Activated naive CD4-positive, alpha-beta T cell treated with anti-CD3 and anti-CD28 coated beads, Interleukin-2, amount 10 ng/mL, durations not matched to agents 7 days and 5 days (primary cell): ENCODE data around the gene WDR77.

Source experiments
- CTCF ChIA-PET: fragments of 350-600 bp; sonication (Branson Sonifier 250); formaldehyde crosslinking; loops from one replicate; lab custom pipeline; 2021; ENCODE audit warnings: antibody characterized with exemption; lab: Charles Lee
- DNase-seq: peaks from one replicate; pipeline ENCODE4 v3.0.0-alpha.2; 2020
- H3K27ac Mint-ChIP-seq: one replicate; pipeline ENCODE4 v1.8.0; 2021; ENCODE audit warnings: mild to moderate bottlenecking, moderate library complexity, mixed read lengths
- H3K27me3 Mint-ChIP-seq: one replicate; pipeline ENCODE4 v1.8.0; 2021; ENCODE audit warnings: mild to moderate bottlenecking, mixed read lengths
- H3K36me3 Mint-ChIP-seq: one replicate; pipeline ENCODE4 v1.8.0; 2021; ENCODE audit warnings: mixed read lengths
- H3K4me1 Mint-ChIP-seq: one replicate; pipeline ENCODE4 v1.8.0; 2021; ENCODE audit warnings: mixed read lengths
- H3K4me3 Mint-ChIP-seq: one replicate; pipeline ENCODE4 v1.8.0; 2021; ENCODE audit warnings: mild to moderate bottlenecking, moderate library complexity, mixed read lengths
- H3K9me3 Mint-ChIP-seq: one replicate; pipeline ENCODE4 v1.8.0; 2021; ENCODE audit warnings: mixed read lengths

Gene WDR77

GRCh38 chr1:111480674-111481073 lies 31.6 kb upstream of the WDR77 start:
- H3K27ac Mint-ChIP-seq, result no peak overlapping the region
- H3K27me3 Mint-ChIP-seq, result peaks cover 16% of the 10 kb centered on the region
- no peaks in the 10 kb centered on the region for H3K9me3 Mint-ChIP-seq
- peaks cover 21% of the 10 kb centered on the region for H3K36me3 Mint-ChIP-seq
- H3K4me3 Mint-ChIP-seq, result no peak overlapping the region
- peaks cover 55% of the 10 kb centered on the region for H3K4me1 Mint-ChIP-seq
- no peak for DNase-seq
- CTCF ChIA-PET, result interaction anchor here (0.6 to 2.2 kb wide), 8 partner anchors 9 to 289 kb away, joined by 3 to 21 read pairs (median 6); no protein-coding TSS in a partner anchor

GRCh38 chr1:111476761-111477309 lies 27.8 kb upstream of the WDR77 start:
- peaks cover 55% of the 10 kb centered on the region for H3K4me1 Mint-ChIP-seq
- H3K27ac Mint-ChIP-seq, result peak overlapping the region; percentile 87
- H3K27me3 Mint-ChIP-seq, result peaks cover 3% of the 10 kb centered on the region
- peaks cover 39% of the 10 kb centered on the region for H3K36me3 Mint-ChIP-seq
- peak; percentile 75 for DNase-seq
- CTCF ChIA-PET, result interaction anchor here (0.8 to 6.3 kb wide), 8 partner anchors 13 to 292 kb away, joined by 3 to 37 read pairs (median 4); no protein-coding TSS in a partner anchor
- no peaks in the 10 kb centered on the region for H3K9me3 Mint-ChIP-seq
- peak overlapping the region; percentile 87 for H3K4me3 Mint-ChIP-seq

DNA sequence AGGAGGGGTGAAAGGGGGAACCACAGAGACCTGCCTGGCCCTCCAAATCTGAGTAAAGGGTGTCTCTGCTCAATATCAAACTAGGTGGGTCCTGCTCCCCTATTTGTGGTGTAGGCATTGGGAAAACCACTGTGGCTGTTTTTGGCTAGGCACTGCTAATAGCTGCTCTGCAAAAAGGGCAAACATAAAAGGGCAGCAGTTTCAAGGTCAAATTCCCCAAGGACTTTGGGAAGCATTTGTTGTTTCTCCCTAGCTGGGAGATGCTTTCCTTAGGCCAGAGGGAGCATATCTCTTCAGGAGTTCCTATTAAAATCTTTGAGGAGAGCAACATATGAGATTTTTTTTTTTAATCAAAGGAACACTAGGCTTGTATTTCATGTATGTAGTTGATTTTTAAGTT lies 27.2 kb upstream of the WDR77 start:
- CTCF ChIA-PET, result interaction anchor here (0.6 to 6.3 kb wide), 8 partner anchors 14 to 330 kb away, joined by 3 to 37 read pairs (median 4); no protein-coding TSS in a partner anchor
- H3K9me3 Mint-ChIP-seq, result no peaks in the 10 kb centered on the region
- peak overlapping the region; percentile 87 for H3K27ac Mint-ChIP-seq
- H3K36me3 Mint-ChIP-seq, result peaks cover 39% of the 10 kb centered on the region
- H3K4me3 Mint-ChIP-seq, result peak overlapping the region; percentile 87
- H3K4me1 Mint-ChIP-seq, result peaks cover 50% of the 10 kb centered on the region
- DNase-seq, result no peak
- peaks cover 3% of the 10 kb centered on the region for H3K27me3 Mint-ChIP-seq

DNA sequence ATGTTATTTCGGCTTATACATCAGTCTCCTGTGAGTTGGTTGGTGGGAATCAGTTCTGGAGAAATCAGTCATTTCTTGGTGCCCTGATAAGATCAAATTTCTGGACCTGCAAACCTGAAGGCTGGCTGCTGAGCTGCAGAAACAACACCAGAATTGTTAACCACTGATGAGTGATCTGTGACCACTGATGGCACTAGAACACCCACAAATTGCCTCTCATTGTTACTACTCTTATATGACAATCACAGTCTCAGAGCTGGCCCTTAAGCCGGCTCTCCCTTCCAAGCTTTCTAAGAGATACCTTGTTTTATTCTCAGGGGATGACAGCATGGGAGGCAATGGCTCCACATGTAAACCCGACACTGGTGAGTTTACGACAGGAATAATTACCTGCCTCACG lies 26.6 kb upstream of the WDR77 start:
- H3K27ac Mint-ChIP-seq, result peak overlapping the region; percentile 87
- peak overlapping the region; percentile 87 for H3K4me3 Mint-ChIP-seq
- peak; percentile 38 for DNase-seq
- H3K9me3 Mint-ChIP-seq, result no peaks in the 10 kb centered on the region
- H3K36me3 Mint-ChIP-seq, result peaks cover 39% of the 10 kb centered on the region
- peaks cover 48% of the 10 kb centered on the region for H3K4me1 Mint-ChIP-seq
- CTCF ChIA-PET, result interaction anchor here (0.6 to 6.3 kb wide), 7 partner anchors 14 to 330 kb away, joined by 3 to 37 read pairs (median 5); no protein-coding TSS in a partner anchor
- peaks cover under 1% of the 10 kb centered on the region for H3K27me3 Mint-ChIP-seq

- no peaks in the 10 kb centered on the region for H3K27me3 Mint-ChIP-seq
- CTCF ChIA-PET, result interaction anchor here (0.7 to 6.3 kb wide), 4 partner anchors 33 to 277 kb away, joined by 3 to 37 read pairs (median 4); no protein-coding TSS in a partner anchor
- peak overlapping the region; percentile 93 for H3K27ac Mint-ChIP-seq
- peaks cover 39% of the 10 kb centered on the region for H3K36me3 Mint-ChIP-seq
- peak overlapping the region; percentile 87 for H3K4me3 Mint-ChIP-seq
- no peaks in the 10 kb centered on the region for H3K9me3 Mint-ChIP-seq
- no peak for DNase-seq
- H3K4me1 Mint-ChIP-seq, result peaks cover 44% of the 10 kb centered on the region
Measured at GRCh38 chr1:111474521-111474920, 25.5 kb upstream of the WDR77 start.

- H3K27me3 Mint-ChIP-seq, result no peaks in the 10 kb centered on the region
- peak overlapping the region; percentile 93 for H3K27ac Mint-ChIP-seq
- H3K4me3 Mint-ChIP-seq, result peak overlapping the region; percentile 87
- H3K36me3 Mint-ChIP-seq, result peaks cover 39% of the 10 kb centered on the region
- DNase-seq, result no peak
- H3K4me1 Mint-ChIP-seq, result peaks cover 44% of the 10 kb centered on the region
- no peaks in the 10 kb centered on the region for H3K9me3 Mint-ChIP-seq
- CTCF ChIA-PET, result interaction anchor here (1.6 to 6.3 kb wide), 2 partner anchors 33 to 276 kb away, joined by 3 to 37 read pairs; no protein-coding TSS in a partner anchor
Measured at GRCh38 chr1:111474106-111474505, 25.1 kb upstream of the WDR77 start.

DNA sequence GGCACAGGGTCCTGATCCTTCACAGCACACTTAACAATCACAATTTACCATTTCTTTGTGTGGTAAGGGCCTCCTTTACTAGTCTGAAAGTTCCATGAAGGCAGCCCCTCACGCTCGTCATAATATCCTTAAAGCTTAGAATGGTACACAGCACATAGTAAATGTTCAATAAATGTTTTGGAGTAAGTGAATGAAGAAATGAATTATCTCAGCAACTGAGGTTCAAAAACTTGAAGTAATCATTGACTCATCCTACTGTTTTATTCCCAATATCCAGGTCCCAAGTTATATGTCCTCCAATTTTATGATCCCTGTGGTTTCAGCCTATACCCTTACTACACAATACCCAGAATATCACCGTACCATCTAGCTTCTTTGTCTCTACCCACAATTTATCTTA lies 22.5 kb upstream of the WDR77 start:
- Mint-ChIP-seq H3K9me3 (no peaks in the 10 kb centered on the region), H3K27ac (no peak overlapping the region), H3K4me1 (peaks cover 28% of the 10 kb centered on the region), H3K4me3 (no peak overlapping the region), H3K27me3 (no peaks in the 10 kb centered on the region), H3K36me3 (peaks cover 22% of the 10 kb centered on the region)
- no peak for DNase-seq
- CTCF ChIA-PET, result interaction anchor here (0.7 to 2.6 kb wide), 5 partner anchors 10 to 298 kb away, joined by 3 to 10 read pairs (median 3); no protein-coding TSS in a partner anchor

- peaks cover 22% of the 10 kb centered on the region for H3K4me1 Mint-ChIP-seq
- no peak overlapping the region for H3K27ac Mint-ChIP-seq
- peak; percentile 84 for DNase-seq
Measured at GRCh38 chr1:111471012-111471411, 22.0 kb upstream of the WDR77 start.

GRCh38 chr1:111470596-111470995 lies 21.5 kb upstream of the WDR77 start:
- Mint-ChIP-seq H3K4me1 (peaks cover 18% of the 10 kb centered on the region), H3K9me3 (no peaks in the 10 kb centered on the region), H3K36me3 (peaks cover 19% of the 10 kb centered on the region), H3K27me3 (no peaks in the 10 kb centered on the region), H3K4me3 (no peak overlapping the region), H3K27ac (no peak overlapping the region)
- CTCF ChIA-PET, result interaction anchor here (2.6 kb wide), 1 partner anchor 37 kb away, joined by 8 read pairs; no protein-coding TSS in a partner anchor
- no peak for DNase-seq

More at GRCh38 chr1:111471012-111471411, 22.0 kb upstream of the WDR77 start:
- H3K36me3 Mint-ChIP-seq, result peaks cover 22% of the 10 kb centered on the region
- no peak overlapping the region for H3K4me3 Mint-ChIP-seq
- no peaks in the 10 kb centered on the region for H3K27me3 Mint-ChIP-seq
- CTCF ChIA-PET, result interaction anchor here (1.1 to 2.6 kb wide), 4 partner anchors 10 to 299 kb away, joined by 3 to 10 read pairs (median 6); no protein-coding TSS in a partner anchor
- H3K9me3 Mint-ChIP-seq, result no peaks in the 10 kb centered on the region

- no peak for DNase-seq
- Mint-ChIP-seq H3K27ac (no peak overlapping the region), H3K9me3 (no peaks in the 10 kb centered on the region), H3K4me1 (peaks cover 12% of the 10 kb centered on the region), H3K36me3 (peaks cover 21% of the 10 kb centered on the region), H3K4me3 (no peak overlapping the region), H3K27me3 (no peaks in the 10 kb centered on the region)
- CTCF ChIA-PET, result interaction anchor here (1.4 kb wide), 1 partner anchor 21 kb away, joined by 4 read pairs; no protein-coding TSS in a partner anchor
Measured at GRCh38 chr1:111469539-111469938, 20.5 kb upstream of the WDR77 start.

DNA sequence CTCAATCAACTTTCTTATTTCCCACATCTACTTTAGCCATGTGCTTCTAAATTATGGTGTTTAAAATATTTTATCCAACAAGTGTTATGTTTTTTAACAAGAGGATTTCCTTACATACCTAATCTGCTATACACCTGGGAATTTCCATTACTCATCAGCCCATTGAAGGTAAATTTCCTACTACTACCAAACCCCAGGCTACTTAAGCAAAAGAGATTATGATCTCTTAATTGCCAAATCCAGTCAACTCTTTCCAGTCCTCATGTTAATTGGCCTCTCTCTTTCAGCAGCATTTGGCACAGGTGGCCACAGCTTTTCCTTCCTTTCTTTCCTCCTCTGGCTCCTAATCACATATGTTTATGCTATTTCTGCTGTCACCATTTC lies 19.7 kb upstream of the WDR77 start:
- Mint-ChIP-seq H3K27ac (no peak overlapping the region), H3K27me3 (no peaks in the 10 kb centered on the region), H3K9me3 (no peaks in the 10 kb centered on the region), H3K4me1 (peaks cover 10% of the 10 kb centered on the region), H3K4me3 (no peak overlapping the region), H3K36me3 (peaks cover 22% of the 10 kb centered on the region)
- CTCF ChIA-PET, result interaction anchor here (1.4 kb wide), 1 partner anchor 20 kb away, joined by 4 read pairs; no protein-coding TSS in a partner anchor
- DNase-seq, result no peak

DNA sequence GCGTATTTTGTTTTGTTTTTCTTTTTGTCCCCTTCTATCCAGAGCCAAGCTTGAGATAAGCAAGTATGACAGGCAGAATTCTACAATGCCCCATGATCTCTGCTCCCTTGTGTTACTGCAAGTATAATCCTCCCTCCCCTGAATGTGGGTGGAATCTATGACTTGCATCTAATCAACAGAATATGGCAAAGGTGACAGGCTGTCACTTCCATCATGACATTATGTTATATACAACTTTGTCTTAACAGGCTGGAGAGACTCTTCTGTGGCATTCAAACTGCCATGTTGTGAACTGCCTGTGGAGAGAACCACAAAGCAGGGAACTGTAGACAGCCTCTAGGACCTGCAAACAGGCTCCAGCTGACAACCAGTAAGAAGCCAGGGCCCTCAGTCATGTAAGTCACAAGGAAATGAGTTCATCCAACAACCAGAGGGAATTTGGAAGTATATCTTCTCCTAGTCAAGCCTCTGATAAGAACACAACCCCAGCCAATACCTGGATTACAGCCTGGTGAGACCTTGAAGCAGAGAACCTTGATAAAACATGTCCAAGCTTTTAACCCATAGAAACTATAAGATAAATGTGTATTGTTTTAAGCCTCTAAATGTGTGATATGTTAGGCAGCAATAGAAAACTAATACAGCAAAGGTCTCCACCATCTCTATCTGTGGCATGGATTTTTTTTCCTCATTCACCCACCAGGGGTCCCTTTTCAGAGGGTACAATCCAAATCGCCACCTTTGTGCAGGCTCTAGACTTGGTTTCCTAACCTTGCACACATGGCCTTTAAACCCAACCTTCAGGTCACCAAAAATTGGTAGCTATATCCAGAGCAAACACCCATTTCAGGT lies 19.0 kb upstream of the WDR77 start:
- Mint-ChIP-seq H3K9me3 (no peaks in the 10 kb centered on the region), H3K27ac (no peak overlapping the region), H3K27me3 (no peaks in the 10 kb centered on the region), H3K36me3 (peaks cover 24% of the 10 kb centered on the region), H3K4me1 (peaks cover 9% of the 10 kb centered on the region), H3K4me3 (no peak overlapping the region)
- CTCF ChIA-PET, result interaction anchor here (1.0 to 1.5 kb wide), 3 partner anchors 17 to 21 kb away, joined by 3 to 4 read pairs (median 3); no protein-coding TSS in a partner anchor
- DNase-seq, result no peak

DNA sequence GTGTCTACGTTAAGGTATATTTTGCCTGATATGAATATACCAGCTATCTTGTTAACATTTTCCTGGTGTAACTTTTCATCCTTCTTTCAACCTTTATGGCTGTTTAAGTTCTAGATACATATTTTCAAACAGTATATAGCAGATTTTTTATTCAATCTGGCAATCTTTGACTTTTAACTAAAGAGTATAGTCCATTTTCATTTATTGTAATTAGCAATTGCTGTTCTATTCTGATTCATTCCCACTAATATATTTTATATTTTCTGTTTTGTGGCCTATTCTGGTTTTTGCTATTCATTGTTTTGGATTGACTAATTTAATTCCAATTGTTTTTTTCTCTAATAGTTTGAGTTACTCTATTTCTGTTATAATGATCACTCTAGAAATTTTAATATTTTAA lies 17.4 kb upstream of the WDR77 start:
- no peaks in the 10 kb centered on the region for H3K27me3 Mint-ChIP-seq
- CTCF ChIA-PET, result interaction anchor here (1.5 kb wide), 1 partner anchor 19 kb away, joined by 3 read pairs; no protein-coding TSS in a partner anchor
- H3K4me3 Mint-ChIP-seq, result no peak overlapping the region
- DNase-seq, result no peak
- H3K4me1 Mint-ChIP-seq, result peaks cover 8% of the 10 kb centered on the region
- H3K9me3 Mint-ChIP-seq, result no peaks in the 10 kb centered on the region
- peaks cover 31% of the 10 kb centered on the region for H3K36me3 Mint-ChIP-seq
- H3K27ac Mint-ChIP-seq, result no peak overlapping the region

- Mint-ChIP-seq H3K4me3 (no peak overlapping the region), H3K4me1 (peaks cover 8% of the 10 kb centered on the region), H3K27ac (no peak overlapping the region), H3K36me3 (peaks cover 34% of the 10 kb centered on the region), H3K27me3 (no peaks in the 10 kb centered on the region), H3K9me3 (no peaks in the 10 kb centered on the region)
- CTCF ChIA-PET, result no interaction called here
- no peak for DNase-seq
Measured at GRCh38 chr1:111465754-111466153, 16.7 kb upstream of the WDR77 start.
